Measurements from ENCODE around the gene NRXN3. TPM values are rescaled to one million over a fixed set of nuclear protein-coding genes. Genes with fewer than 3 reads are reported as not detected.
"Not testable (repeated sequence)": the region's sequence is repeated elsewhere in the genome, so short reads cannot be mapped to it uniquely, and the experiment has no call there.

NRXN3 gene
- total RNA-seq, 1 donor from 2014 or later, result 20.3 TPM

DNA sequence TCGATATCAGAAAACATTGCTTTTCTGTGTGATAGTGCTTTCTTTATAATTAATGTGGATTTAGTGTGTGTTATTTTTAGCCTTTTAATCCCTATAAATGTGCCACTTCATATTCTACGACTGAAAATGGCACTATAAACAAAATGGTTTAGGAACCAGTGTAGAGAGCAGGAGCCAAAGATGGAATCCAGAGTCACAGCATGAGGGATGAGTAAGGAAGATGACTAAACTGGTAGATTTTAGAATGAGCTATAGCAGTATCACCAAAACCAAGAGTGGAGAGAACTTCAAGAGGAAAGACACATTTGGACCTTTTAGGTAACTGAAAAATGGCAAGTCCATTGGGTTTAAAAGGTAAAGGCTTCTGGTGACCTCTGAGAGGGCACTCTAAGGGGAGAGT, 887.2 kb downstream of the NRXN3 start:
- no peak for DNase-seq (ENCODE audit: low spot score)

- DNase-seq (ENCODE audit: low spot score), result no peak
Measured at GRCh38 chr14:79062226-79062625, 892.1 kb downstream of the NRXN3 start.

- DNase-seq (ENCODE audit: low spot score), result no peak
Measured at GRCh38 chr14:79064214-79064613, 894.0 kb downstream of the NRXN3 start.

- no peak for DNase-seq (ENCODE audit: low spot score)
Measured at GRCh38 chr14:79074510-79074909, 904.3 kb downstream of the NRXN3 start.

GRCh38 chr14:79076428-79076827, 906.3 kb downstream of the NRXN3 start:
- DNase-seq (ENCODE audit: low spot score), result no peak

DNA sequence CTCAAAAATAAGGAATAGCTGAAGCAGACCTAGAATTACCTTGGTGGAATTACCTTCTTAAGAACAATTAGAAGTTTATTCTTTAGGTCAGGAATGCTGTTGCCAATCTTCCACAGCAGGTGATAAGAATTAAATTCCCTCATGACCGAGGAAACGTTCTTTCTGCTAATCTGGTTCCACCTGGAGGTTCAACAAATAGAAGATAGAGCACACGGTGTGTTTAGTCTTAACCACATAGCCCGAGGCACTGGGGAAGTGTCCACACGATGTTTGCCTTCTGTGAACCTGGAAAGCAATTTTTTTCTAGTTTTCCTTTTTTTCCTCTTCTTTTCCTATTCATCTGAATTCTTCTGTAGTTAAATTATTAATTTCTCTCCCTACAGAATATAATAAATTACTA, 906.9 kb downstream of the NRXN3 start:
- no peak for DNase-seq (ENCODE audit: low spot score)

DNA sequence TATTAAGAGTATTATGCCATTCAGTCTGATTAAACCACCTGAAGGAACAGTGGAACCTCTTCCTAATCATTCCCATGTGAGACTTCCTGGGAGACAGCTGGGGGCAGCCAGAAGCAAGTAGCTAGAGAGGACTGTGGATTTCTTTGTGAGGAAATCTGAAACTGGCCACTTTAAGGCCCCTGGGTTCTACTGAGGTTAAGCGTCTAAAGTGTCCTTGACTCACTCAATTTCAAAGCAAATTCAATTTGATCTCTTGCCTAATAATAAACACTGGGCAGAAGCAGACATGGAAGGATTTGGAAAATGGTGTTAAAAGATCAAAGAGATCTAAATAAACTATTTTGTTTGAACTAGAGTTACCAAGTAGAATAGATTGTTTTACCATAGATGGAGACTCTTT, 909.9 kb downstream of the NRXN3 start:
- DNase-seq (ENCODE audit: low spot score), result no peak

DNA sequence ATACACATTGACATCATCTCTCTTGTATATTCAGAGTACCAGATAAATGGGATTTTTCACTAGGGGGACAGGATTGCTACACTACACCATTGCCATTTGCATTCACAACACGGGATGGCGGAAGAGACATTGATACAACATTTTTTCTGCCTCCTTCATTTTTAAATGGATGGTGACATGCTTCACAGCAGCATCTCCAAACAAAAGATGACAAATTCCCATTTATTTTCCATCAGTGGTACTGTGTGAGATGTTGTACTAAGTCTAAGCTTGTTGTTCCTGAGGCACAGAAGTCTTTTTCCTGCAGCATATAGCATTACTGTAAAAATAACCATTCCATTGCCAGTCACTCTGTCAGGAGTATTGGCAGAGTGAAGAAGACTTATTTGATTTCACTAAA, 912.7 kb downstream of the NRXN3 start:
- no peak for DNase-seq (ENCODE audit: low spot score)

DNA sequence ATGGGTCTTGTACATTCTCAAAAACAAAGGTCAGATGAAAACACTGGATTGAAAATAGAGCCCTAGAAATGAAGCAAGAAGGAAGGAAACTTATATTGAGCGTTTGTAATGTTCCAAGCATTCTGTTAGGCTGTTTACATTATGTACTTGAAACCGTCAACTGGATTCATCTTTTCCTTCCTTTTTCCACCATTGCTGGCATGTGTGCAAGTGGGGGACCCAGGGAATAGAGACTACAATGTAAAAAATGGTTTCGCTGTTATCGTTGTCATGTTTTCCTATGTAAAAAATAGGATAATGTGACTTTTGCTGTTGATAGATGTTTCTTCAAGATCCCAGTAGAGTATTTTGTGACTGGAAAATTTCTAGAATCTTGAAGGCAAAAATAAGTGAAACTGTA, 913.2 kb downstream of the NRXN3 start:
- DNase-seq (ENCODE audit: low spot score), result no peak

DNA sequence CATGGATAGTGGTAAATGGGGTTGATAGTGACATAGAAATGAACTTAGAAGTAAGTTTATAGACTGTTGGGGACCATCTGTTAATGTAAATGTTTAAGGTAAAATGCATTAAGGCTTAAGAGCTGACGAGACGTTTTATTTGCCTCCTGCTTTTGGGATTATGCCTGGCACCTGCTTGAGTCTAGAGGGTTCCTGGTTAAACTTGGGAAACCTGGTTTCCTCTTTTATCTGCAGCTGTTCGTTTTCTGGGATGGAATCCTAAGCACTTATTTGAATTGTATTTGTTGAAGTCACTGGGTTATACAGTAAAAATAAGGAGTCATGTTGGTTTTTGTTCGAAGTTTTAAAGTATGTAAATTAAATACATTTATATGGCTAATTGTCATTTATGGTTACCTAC, 914.7 kb downstream of the NRXN3 start:
- no peak for DNase-seq (ENCODE audit: low spot score)

- DNase-seq (ENCODE audit: low spot score), result no peak
Measured at GRCh38 chr14:79089576-79089975, 919.4 kb downstream of the NRXN3 start.

DNA sequence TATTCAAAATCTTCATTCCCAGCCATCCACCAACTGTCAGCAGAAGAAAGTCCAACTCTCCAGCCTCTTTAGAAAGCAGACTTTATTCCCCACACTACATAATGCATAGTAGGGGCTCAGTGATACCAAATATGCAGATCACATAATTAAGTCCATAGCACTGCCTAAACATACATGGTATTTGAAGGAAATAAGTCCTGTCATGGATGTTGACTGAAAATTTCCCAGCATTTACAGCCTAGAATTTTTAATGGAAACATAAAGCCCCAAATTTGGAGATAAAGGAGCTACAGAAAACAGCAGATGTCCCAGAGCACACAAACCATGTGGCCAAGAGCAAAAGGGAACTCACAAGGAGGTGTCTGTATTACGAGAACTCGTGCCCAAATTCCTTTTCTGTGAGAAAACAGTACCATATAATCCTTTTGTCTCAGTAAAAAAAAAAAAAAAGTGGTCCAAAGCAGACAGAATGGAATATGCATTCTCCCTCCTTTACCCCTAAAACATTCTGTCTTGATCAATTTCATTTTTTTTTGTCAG, 920.5 kb downstream of the NRXN3 start:
- DNase-seq (ENCODE audit: low spot score), result no peak

DNA sequence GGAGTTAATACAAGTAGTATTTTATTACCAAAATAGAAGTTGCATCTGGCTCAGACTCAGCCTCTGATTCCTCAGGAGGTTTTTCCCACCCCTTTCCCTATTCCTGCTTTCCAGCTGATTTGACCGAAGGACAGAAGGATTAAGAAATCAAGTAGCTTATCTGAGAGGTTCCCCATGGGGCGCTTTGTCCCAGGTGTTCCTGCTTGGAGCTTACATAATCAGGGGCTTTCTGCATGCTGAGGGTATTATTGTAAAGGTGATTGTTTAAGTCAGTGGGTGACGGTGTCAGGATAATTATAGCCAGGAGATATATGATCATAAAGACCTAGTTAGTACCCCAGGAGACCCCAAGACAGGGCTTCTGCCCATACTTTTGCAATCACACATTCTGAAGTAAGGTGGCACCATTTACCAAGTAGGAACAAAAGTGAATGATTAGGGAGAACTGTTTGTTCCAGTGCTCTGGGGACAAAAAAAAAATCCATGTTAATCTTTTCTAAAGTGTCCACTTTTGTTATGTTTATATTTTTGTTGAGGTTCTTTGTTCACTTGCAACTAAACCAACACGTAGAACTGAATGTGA, 921.3 kb downstream of the NRXN3 start:
- no peak for DNase-seq (ENCODE audit: low spot score)

- no peak for DNase-seq (ENCODE audit: low spot score)
Measured at GRCh38 chr14:79093531-79093930, 923.4 kb downstream of the NRXN3 start.

DNA sequence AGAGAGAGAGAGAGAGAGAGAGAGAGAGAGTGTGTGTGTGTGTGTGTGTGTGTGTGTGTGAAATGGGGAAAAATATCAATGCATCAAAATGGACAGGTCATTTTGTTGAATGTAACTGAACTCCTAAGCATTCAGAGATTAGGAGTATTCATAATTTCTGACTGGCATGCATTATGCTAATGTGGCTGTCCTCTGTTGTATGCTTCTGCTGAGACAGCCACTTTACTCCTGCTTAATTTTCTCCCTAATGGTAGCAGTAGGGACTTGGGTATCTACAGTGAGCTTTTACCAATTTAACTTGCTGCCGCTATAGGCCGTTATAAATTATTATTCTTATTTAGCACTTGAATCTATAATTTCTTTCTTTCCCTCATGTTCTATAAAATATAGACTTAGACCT, 924.8 kb downstream of the NRXN3 start:
- no peak for DNase-seq (ENCODE audit: low spot score)

- no peak for DNase-seq (ENCODE audit: low spot score)
Measured at GRCh38 chr14:79096811-79097210, 926.6 kb downstream of the NRXN3 start.

GRCh38 chr14:79098324-79098723, 928.2 kb downstream of the NRXN3 start:
- DNase-seq (ENCODE audit: low spot score), result no peak

DNA sequence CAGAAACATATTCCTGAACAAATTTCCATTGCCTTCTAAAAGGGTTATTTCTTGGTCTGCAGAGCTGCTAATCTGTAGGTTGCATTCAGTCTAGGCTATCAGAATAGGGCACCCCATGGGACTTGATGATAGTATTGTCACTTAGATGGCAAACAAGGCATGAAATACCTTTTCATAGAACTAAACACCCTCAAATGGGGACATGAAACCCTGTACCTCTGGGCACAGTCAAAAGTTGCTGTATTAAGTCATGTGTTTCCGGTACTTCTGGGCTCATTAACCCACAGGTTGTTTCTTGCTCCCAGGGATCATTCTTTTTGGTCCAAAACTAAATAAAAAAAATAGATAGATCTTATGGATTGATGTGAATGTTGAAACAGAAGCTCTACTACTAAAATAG, 930.4 kb downstream of the NRXN3 start:
- no peak for DNase-seq (ENCODE audit: low spot score)

GRCh38 chr14:79101388-79101787, 931.2 kb downstream of the NRXN3 start:
- DNase-seq (ENCODE audit: low spot score), result no peak

- DNase-seq (ENCODE audit: low spot score), result no peak
Measured at GRCh38 chr14:79103764-79104163, 933.6 kb downstream of the NRXN3 start.

DNA sequence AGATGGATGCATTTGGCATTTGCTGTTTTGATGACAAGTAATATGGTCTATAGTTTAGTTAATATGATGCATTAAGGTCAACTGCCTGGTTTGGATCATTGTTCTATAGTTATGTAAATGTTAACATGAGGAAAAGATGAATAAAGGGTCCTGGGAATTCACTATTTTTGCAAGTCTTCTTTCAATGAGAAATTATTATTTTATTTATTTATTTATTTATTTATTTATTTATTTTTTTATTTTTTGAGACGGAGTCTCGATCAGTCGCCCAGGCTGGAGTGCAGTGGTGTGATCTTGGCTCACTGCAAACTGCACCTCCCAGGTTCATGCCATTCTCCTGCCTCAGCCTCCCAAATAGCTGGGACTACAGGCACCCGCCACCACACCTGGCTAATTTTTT, 940.4 kb downstream of the NRXN3 start:
- DNase-seq (ENCODE audit: low spot score), result not testable (repeated sequence)

DNA sequence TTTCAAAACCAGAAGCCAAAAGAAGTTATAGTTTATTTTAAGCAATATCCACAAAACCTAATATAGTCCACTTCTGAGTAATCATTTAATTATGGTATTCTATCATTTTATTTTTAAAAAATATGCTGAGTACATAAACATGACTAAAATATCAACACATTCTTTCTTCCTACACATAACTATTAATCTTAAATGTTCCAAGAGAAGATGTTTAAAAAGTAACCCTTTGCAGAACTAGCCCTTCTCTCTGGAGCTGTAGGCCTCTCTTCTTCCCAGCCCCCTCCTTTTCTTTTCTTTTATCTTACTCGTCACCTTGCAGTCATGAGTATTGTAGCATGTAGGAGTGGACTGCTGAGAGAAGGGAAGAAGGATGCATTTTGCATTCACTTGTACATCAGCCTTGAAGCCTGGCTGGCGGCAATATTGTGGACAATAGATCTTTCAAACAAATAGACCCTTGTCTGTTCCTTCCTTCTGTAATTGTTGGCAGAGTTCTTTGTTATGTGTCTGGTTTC, 941.9 kb downstream of the NRXN3 start:
- no peak for DNase-seq (ENCODE audit: low spot score)

- DNase-seq (ENCODE audit: low spot score), result no peak
Measured at GRCh38 chr14:79117561-79117960, 947.4 kb downstream of the NRXN3 start.

DNA sequence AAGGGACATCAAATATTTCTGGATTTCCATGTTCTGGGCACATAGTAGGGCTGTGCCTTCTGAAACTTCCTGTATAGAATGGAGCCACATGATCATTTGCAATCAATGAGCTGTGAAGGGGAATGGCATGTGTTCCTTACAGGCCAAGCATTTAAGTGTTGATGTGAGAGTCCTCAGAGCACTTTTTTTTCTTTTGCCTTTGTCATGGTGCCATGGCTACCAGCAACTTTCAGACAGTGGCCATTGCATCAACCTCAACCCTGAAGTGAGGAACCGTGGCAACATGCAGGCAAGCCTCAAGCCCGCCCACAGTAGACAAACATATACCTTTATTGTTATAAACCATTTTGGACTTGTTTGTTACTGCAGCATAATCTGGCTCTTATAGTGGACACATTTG, 948.1 kb downstream of the NRXN3 start:
- no peak for DNase-seq (ENCODE audit: low spot score)
